ENCODE results near the gene LMOD3.

DNA sequence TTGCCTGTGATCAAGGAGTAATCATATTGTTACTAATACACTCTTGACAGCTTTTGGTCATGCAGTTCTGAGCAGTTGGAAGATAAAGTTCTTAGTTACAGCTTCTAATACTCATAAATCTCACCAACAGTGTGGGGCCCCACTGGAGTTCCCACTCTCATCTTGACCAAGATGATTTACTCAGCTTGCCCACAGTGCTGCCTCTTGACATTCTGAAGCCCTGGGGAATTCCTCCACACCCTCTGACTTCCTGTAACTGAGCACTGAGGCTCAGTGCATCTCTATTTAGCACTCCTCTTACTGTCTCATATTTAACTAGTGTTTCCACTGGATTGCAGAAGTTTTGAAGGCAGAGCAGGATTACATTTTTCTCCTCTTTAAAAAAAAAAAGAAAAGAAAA, 39.6 kb downstream of the LMOD3 start:
- TF ChIP-seq POLR2AphosphoS5 (IDR thresholded peaks at IDR 0.05; ENCODE audit: low read depth) (no peak), GABPA (IDR thresholded peaks at IDR 0.05; ENCODE audit: low read depth) (no peak), SPI1 (IDR thresholded peaks at IDR 0.05; ENCODE audit: borderline replicate concordance, low read depth) (peak; percentile 45; the same call in 1 of the 2 replicates)
- TF ChIP-seq, protein P1, sequence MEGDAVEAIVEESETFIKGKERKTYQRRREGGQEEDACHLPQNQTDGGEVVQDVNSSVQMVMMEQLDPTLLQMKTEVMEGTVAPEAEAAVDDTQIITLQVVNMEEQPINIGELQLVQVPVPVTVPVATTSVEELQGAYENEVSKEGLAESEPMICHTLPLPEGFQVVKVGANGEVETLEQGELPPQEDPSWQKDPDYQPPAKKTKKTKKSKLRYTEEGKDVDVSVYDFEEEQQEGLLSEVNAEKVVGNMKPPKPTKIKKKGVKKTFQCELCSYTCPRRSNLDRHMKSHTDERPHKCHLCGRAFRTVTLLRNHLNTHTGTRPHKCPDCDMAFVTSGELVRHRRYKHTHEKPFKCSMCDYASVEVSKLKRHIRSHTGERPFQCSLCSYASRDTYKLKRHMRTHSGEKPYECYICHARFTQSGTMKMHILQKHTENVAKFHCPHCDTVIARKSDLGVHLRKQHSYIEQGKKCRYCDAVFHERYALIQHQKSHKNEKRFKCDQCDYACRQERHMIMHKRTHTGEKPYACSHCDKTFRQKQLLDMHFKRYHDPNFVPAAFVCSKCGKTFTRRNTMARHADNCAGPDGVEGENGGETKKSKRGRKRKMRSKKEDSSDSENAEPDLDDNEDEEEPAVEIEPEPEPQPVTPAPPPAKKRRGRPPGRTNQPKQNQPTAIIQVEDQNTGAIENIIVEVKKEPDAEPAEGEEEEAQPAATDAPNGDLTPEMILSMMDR (IDR thresholded peaks at IDR 0.05; ENCODE audit: insufficient read depth, low read length), result no peak
- TF ChIP-seq, protein P2, sequence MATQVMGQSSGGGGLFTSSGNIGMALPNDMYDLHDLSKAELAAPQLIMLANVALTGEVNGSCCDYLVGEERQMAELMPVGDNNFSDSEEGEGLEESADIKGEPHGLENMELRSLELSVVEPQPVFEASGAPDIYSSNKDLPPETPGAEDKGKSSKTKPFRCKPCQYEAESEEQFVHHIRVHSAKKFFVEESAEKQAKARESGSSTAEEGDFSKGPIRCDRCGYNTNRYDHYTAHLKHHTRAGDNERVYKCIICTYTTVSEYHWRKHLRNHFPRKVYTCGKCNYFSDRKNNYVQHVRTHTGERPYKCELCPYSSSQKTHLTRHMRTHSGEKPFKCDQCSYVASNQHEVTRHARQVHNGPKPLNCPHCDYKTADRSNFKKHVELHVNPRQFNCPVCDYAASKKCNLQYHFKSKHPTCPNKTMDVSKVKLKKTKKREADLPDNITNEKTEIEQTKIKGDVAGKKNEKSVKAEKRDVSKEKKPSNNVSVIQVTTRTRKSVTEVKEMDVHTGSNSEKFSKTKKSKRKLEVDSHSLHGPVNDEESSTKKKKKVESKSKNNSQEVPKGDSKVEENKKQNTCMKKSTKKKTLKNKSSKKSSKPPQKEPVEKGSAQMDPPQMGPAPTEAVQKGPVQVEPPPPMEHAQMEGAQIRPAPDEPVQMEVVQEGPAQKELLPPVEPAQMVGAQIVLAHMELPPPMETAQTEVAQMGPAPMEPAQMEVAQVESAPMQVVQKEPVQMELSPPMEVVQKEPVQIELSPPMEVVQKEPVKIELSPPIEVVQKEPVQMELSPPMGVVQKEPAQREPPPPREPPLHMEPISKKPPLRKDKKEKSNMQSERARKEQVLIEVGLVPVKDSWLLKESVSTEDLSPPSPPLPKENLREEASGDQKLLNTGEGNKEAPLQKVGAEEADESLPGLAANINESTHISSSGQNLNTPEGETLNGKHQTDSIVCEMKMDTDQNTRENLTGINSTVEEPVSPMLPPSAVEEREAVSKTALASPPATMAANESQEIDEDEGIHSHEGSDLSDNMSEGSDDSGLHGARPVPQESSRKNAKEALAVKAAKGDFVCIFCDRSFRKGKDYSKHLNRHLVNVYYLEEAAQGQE (IDR thresholded peaks at IDR 0.05; ENCODE audit: insufficient replicate concordance, low read depth), result no peak
